ENCODE measurements around the gene STMN3.
"Not testable (repeated sequence)": the region's sequence is repeated elsewhere in the genome, so short reads cannot be mapped to it uniquely, and the experiment has no call there.

Gene STMN3

GRCh38 chr20:63628246-63628975, 24.8 kb downstream of the STMN3 start:
- peak; percentile 77 for DNase-seq

GRCh38 chr20:63627751-63628245, 25.4 kb downstream of the STMN3 start:
- no peak for DNase-seq

- peak; percentile 71 for DNase-seq
Observed at GRCh38 chr20:63627129-63627750, 26.0 kb downstream of the STMN3 start.

GRCh38 chr20:63626424-63627128, 26.6 kb downstream of the STMN3 start, which contains the start of gene GMEB2:
TSS of gene GMEB2 (minus strand) at chr20:63627101. CDS start at chr20:63619397, 7,704 bp downstream.
- no peak for DNase-seq

GRCh38 chr20:63625771-63626423, 27.3 kb downstream of the STMN3 start:
- no peak for DNase-seq

GRCh38 chr20:63624486-63624885, 28.7 kb downstream of the STMN3 start:
- no peak for DNase-seq

- no peak for DNase-seq
Observed at GRCh38 chr20:63622732-63623131, 30.5 kb downstream of the STMN3 start.

GRCh38 chr20:63622096-63622495, 31.1 kb downstream of the STMN3 start:
- no peak for DNase-seq

GRCh38 chr20:63620991-63621390, 32.2 kb downstream of the STMN3 start:
- DNase-seq = no peak

GRCh38 chr20:63619505-63619904, 33.7 kb downstream of the STMN3 start:
- DNase-seq = no peak

- no peak for DNase-seq
Observed at GRCh38 chr20:63619086-63619485, 34.1 kb downstream of the STMN3 start.

- DNase-seq = no peak
Observed at GRCh38 chr20:63618291-63618980, 34.8 kb downstream of the STMN3 start.

- no peak for DNase-seq
Observed at GRCh38 chr20:63617876-63618265, 35.4 kb downstream of the STMN3 start.

- no peak for DNase-seq
Observed at GRCh38 chr20:63617092-63617875, 35.9 kb downstream of the STMN3 start.

- DNase-seq = not testable (repeated sequence)
Observed at GRCh38 chr20:63613863-63614594, 39.2 kb downstream of the STMN3 start.

- no peak for DNase-seq
Observed at GRCh38 chr20:63612276-63612931, 40.8 kb downstream of the STMN3 start.

GRCh38 chr20:63611646-63612045, 41.6 kb downstream of the STMN3 start:
- no peak for DNase-seq

- DNase-seq = no peak
Observed at GRCh38 chr20:63610581-63611435, 42.4 kb downstream of the STMN3 start.

- no peak for DNase-seq
Observed at GRCh38 chr20:63606686-63607085, 46.5 kb downstream of the STMN3 start.

All from NCI-H1694 (cell line).